ACC112 (cell line): Measurements from ENCODE around the gene RGS7.

ENCODE experiments used
- H2AFZ ChIP-seq: fragments of 200-600 bp; sonication (generic); one replicate; pipeline ENCODE4 v1.6.0; 2017; ENCODE audit warnings: antibody characterized with exemption, low read length; ENCODE audit not compliant: unreplicated experiment
- H3K27ac ChIP-seq: fragments of 200-600 bp; sonication (generic); 2 replicates; pipeline ENCODE4 v1.5.1; 2014; ENCODE audit warnings: low read depth, mild to moderate bottlenecking, antibody characterized with exemption, low read length, moderate library complexity
- H3K27me3 ChIP-seq: fragments of 200-600 bp; sonication (generic); 2 replicates; pipeline ENCODE4 v1.6.1; 2014; ENCODE audit warnings: mild to moderate bottlenecking, antibody characterized with exemption, low read length, moderate library complexity, mixed read lengths; ENCODE audit not compliant: insufficient read depth
- H3K36me3 ChIP-seq: fragments of 200-600 bp; sonication (generic); 2 replicates; pipeline ENCODE4 v1.6.1; 2016; ENCODE audit warnings: mild to moderate bottlenecking, antibody characterized with exemption, low read length, moderate library complexity, mixed read lengths; ENCODE audit not compliant: insufficient read depth
- H3K4me1 ChIP-seq: fragments of 200-600 bp; sonication (generic); one replicate; pipeline ENCODE4 v1.6.1; 2016; ENCODE audit warnings: low read length, mixed read lengths; ENCODE audit not compliant: insufficient read depth, unreplicated experiment, control insufficient read depth
- H3K4me3 ChIP-seq: fragments of 200-600 bp; sonication (generic); 2 replicates; pipeline ENCODE4 v1.5.1; 2014; ENCODE audit warnings: mild to moderate bottlenecking, low read depth, low read length
- H3K79me2 ChIP-seq: fragments of 200-600 bp; sonication (generic); one replicate; pipeline ENCODE4 v1.6.0; 2016; ENCODE audit warnings: low read length; ENCODE audit not compliant: control insufficient read depth, unreplicated experiment, insufficient read depth

RGS7 gene

GRCh38 chr1:241366196-241366595 lies 9.2 kb upstream of the RGS7 start:
- H3K4me1 ChIP-seq, result no peaks in the 10 kb centered on the region
- no peaks in the 10 kb centered on the region for H3K79me2 ChIP-seq
- H3K36me3 ChIP-seq, result no peaks in the 10 kb centered on the region
- no peak overlapping the region for H3K4me3 ChIP-seq
- H3K27me3 ChIP-seq, result peaks cover 10% of the 10 kb centered on the region; the same call in 1 of the 2 replicates
- no peak overlapping the region for H2AFZ ChIP-seq
- H3K27ac ChIP-seq, result no peak overlapping the region

GRCh38 chr1:241362350-241362749 lies 5.3 kb upstream of the RGS7 start:
- no peaks in the 10 kb centered on the region for H3K4me1 ChIP-seq
- no peaks in the 10 kb centered on the region for H3K36me3 ChIP-seq
- H3K27ac ChIP-seq, result no peak overlapping the region
- no peak overlapping the region for H3K4me3 ChIP-seq
- H3K27me3 ChIP-seq, result peaks cover 29% of the 10 kb centered on the region
- H3K79me2 ChIP-seq, result no peaks in the 10 kb centered on the region
- H2AFZ ChIP-seq, result no peak overlapping the region

GRCh38 chr1:241357366-241358340 lies 648 bp upstream of the RGS7 start:
- Histone ChIP-seq H3K27me3 (peaks cover 39% of the 10 kb centered on the region), H3K27ac (no peak overlapping the region), H3K4me3 (peak overlapping the region; percentile 87), H3K36me3 (no peaks in the 10 kb centered on the region), H3K4me1 (peaks cover 3% of the 10 kb centered on the region), H3K79me2 (no peaks in the 10 kb centered on the region), H2AFZ (peak overlapping the region; percentile 45)

- peaks cover 28% of the 10 kb centered on the region for H3K27me3 ChIP-seq
- H3K27ac ChIP-seq, result no peak overlapping the region
- no peaks in the 10 kb centered on the region for H3K36me3 ChIP-seq
- H3K4me1 ChIP-seq, result peaks cover 3% of the 10 kb centered on the region
- peak overlapping the region; percentile 32 for H2AFZ ChIP-seq
- peak overlapping the region; percentile 87 for H3K4me3 ChIP-seq
- H3K79me2 ChIP-seq, result no peaks in the 10 kb centered on the region
Observed at GRCh38 chr1:241356187-241356518, 852 bp downstream of the RGS7 start.

GRCh38 chr1:241355311-241356010 lies 1.5 kb downstream of the RGS7 start:
- Histone ChIP-seq H2AFZ (no peak overlapping the region), H3K27ac (no peak overlapping the region), H3K4me1 (peaks cover 3% of the 10 kb centered on the region), H3K36me3 (no peaks in the 10 kb centered on the region), H3K79me2 (no peaks in the 10 kb centered on the region), H3K4me3 (no peak overlapping the region), H3K27me3 (peaks cover 21% of the 10 kb centered on the region)

- no peak overlapping the region for H3K4me3 ChIP-seq
- no peaks in the 10 kb centered on the region for H3K79me2 ChIP-seq
- no peak overlapping the region for H3K27ac ChIP-seq
- H2AFZ ChIP-seq, result no peak overlapping the region
- H3K36me3 ChIP-seq, result no peaks in the 10 kb centered on the region
- H3K4me1 ChIP-seq, result peaks cover 3% of the 10 kb centered on the region
- H3K27me3 ChIP-seq, result peaks cover 10% of the 10 kb centered on the region; the same call in 1 of the 2 replicates
Observed at GRCh38 chr1:241352401-241352800, 4.6 kb downstream of the RGS7 start.

- Histone ChIP-seq H3K36me3 (no peaks in the 10 kb centered on the region), H2AFZ (no peak overlapping the region), H3K79me2 (no peaks in the 10 kb centered on the region), H3K4me1 (peaks cover 3% of the 10 kb centered on the region), H3K27ac (no peak overlapping the region), H3K4me3 (no peak overlapping the region), H3K27me3 (peaks cover 10% of the 10 kb centered on the region; the same call in 1 of the 2 replicates)
Observed at GRCh38 chr1:241351841-241352240, 5.2 kb downstream of the RGS7 start.

GRCh38 chr1:241343956-241344355 lies 13.0 kb downstream of the RGS7 start:
- H3K27ac ChIP-seq, result no peak overlapping the region
- no peaks in the 10 kb centered on the region for H3K79me2 ChIP-seq

GRCh38 chr1:241336335-241336734 lies 20.7 kb downstream of the RGS7 start:
- no peaks in the 10 kb centered on the region for H3K27me3 ChIP-seq
- H3K36me3 ChIP-seq, result no peaks in the 10 kb centered on the region
- no peaks in the 10 kb centered on the region for H3K79me2 ChIP-seq
- H3K4me3 ChIP-seq, result no peak overlapping the region
- H2AFZ ChIP-seq, result no peak overlapping the region
- H3K27ac ChIP-seq, result no peak overlapping the region
- H3K4me1 ChIP-seq, result no peaks in the 10 kb centered on the region

More at GRCh38 chr1:241343956-241344355, 13.0 kb downstream of the RGS7 start:
- Histone ChIP-seq H2AFZ (no peak overlapping the region), H3K4me3 (no peak overlapping the region), H3K27me3 (no peaks in the 10 kb centered on the region), H3K36me3 (no peaks in the 10 kb centered on the region), H3K4me1 (no peaks in the 10 kb centered on the region)

GRCh38 chr1:241332987-241333386 lies 24.0 kb downstream of the RGS7 start:
- Histone ChIP-seq H3K4me1 (no peaks in the 10 kb centered on the region), H2AFZ (no peak overlapping the region), H3K79me2 (no peaks in the 10 kb centered on the region), H3K4me3 (no peak overlapping the region), H3K36me3 (no peaks in the 10 kb centered on the region), H3K27ac (no peak overlapping the region), H3K27me3 (no peaks in the 10 kb centered on the region)
